DND-41 (cell line): Measurements from ENCODE around the gene DYNC1H1.

Source experiments
- ATAC-seq: fragments of 200-7000 bp; cut with Tn5 transposase; 3 replicates; pipeline ENCODE4 v1.9.1; 2021; ENCODE audit warnings: low read depth; ENCODE audit not compliant: insufficient read depth
- DNase-seq: peaks from one replicate; pipeline ENCODE4 v3.0.0-alpha.2; 2020
- H2AFZ ChIP-seq: 2 replicates; pipeline ENCODE4 v1.6.0; 2012; ENCODE audit warnings: low read depth, low read length
- H3K27ac ChIP-seq: 2 replicates; pipeline ENCODE4 v1.5.1; 2012; ENCODE audit warnings: low read length, inconsistent platforms
- H3K27me3 ChIP-seq: fragments of 200-600 bp; sonication (generic); 2 replicates; pipeline ENCODE4 v1.6.0; 2012; ENCODE audit warnings: low read length, mild to moderate bottlenecking, inconsistent platforms; ENCODE audit not compliant: insufficient read depth, poor library complexity
- H3K36me3 ChIP-seq: 2 replicates; pipeline ENCODE4 v1.5.1; 2012; ENCODE audit warnings: low read length, inconsistent platforms; ENCODE audit not compliant: insufficient read depth
- H3K4me1 ChIP-seq: 2 replicates; pipeline ENCODE4 v1.5.1; 2012; ENCODE audit warnings: mild to moderate bottlenecking, low read length; ENCODE audit not compliant: insufficient read depth
- H3K4me2 ChIP-seq: 2 replicates; pipeline ENCODE4 v1.6.0; 2012; ENCODE audit warnings: mild to moderate bottlenecking, moderate library complexity, low read length, inconsistent platforms; ENCODE audit not compliant: insufficient read depth
- H3K4me3 ChIP-seq, 2 experiments: fragments of 200-600 bp in 1 of 2; shearing (Covaris generic) in 1 of 2; 2 replicates each; pipeline ENCODE4 v1.5.1; 2012 to 2016; ENCODE audit warnings: inconsistent platforms in 2 of 2, low read length in 2 of 2, mild to moderate bottlenecking in 2 of 2, low read depth in 1 of 2, moderate library complexity in 1 of 2
- H3K79me2 ChIP-seq: 2 replicates; pipeline ENCODE4 v1.6.0; 2012; ENCODE audit warnings: low read length, inconsistent platforms; ENCODE audit not compliant: insufficient read depth
- H3K9ac ChIP-seq: 2 replicates; pipeline ENCODE4 v1.6.0; 2012; ENCODE audit warnings: low read depth, mild to moderate bottlenecking, inconsistent platforms, low read length, moderate library complexity
- H3K9me3 ChIP-seq: 2 replicates; pipeline ENCODE4 v1.5.1; 2012; ENCODE audit warnings: low read length, moderate library complexity, mild to moderate bottlenecking, inconsistent platforms; ENCODE audit not compliant: insufficient read depth, severe bottlenecking
- H4K20me1 ChIP-seq: 2 replicates; pipeline ENCODE4 v1.6.0; 2012; ENCODE audit warnings: low read length; ENCODE audit not compliant: insufficient read depth
- EZH2 ChIP-seq: IDR thresholded peaks from 3 replicates; pipeline ENCODE4 v1.6.1; 2012; ENCODE audit warnings: borderline replicate concordance, low read depth, mild to moderate bottlenecking, moderate library complexity, low read length, inconsistent platforms; ENCODE audit not compliant: severe bottlenecking
- TF ChIP-seq, protein P1 (sequence below): IDR thresholded peaks from 2 replicates; pipeline ENCODE4 v1.5.1; 2012; ENCODE audit warnings: borderline replicate concordance, low read length, moderate library complexity, mild to moderate bottlenecking; ENCODE audit not compliant: poor library complexity, severe bottlenecking; ENCODE audit errors: extremely low read depth

DYNC1H1 gene

DNA sequence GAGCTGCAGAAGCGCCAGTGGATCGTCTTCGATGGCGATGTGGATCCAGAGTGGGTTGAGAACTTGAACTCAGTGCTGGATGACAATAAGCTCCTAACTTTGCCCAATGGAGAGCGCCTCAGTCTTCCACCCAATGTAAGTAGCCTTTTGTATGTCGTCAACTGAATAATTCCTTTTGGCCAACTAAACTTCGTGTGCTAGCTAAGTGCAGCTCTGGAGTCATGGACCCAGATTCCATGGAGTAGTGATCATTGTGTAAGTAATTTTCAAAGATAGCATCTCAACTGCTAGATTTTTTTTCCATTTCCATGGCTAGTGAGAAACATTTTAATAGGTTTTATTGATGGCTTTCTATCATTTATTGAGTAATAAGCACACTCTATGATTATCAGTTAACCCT, 48.0 kb downstream of the DYNC1H1 start:
- ATAC-seq (no peak), DNase-seq (no peak)
- Histone ChIP-seq H4K20me1 (no peaks in the 10 kb centered on the region; the same call in 1 of the 2 replicates), H3K4me2 (no peak overlapping the region), H3K9me3 (no peaks in the 10 kb centered on the region), H3K9ac (no peak overlapping the region), H3K79me2 (no peaks in the 10 kb centered on the region), H3K27ac (no peak overlapping the region), H3K27me3 (no peaks in the 10 kb centered on the region), H3K4me3 (no peak overlapping the region), H2AFZ (no peak overlapping the region), H3K4me1 (no peaks in the 10 kb centered on the region), H3K36me3 (peaks cover 98% of the 10 kb centered on the region)
- TF ChIP-seq, protein P1, sequence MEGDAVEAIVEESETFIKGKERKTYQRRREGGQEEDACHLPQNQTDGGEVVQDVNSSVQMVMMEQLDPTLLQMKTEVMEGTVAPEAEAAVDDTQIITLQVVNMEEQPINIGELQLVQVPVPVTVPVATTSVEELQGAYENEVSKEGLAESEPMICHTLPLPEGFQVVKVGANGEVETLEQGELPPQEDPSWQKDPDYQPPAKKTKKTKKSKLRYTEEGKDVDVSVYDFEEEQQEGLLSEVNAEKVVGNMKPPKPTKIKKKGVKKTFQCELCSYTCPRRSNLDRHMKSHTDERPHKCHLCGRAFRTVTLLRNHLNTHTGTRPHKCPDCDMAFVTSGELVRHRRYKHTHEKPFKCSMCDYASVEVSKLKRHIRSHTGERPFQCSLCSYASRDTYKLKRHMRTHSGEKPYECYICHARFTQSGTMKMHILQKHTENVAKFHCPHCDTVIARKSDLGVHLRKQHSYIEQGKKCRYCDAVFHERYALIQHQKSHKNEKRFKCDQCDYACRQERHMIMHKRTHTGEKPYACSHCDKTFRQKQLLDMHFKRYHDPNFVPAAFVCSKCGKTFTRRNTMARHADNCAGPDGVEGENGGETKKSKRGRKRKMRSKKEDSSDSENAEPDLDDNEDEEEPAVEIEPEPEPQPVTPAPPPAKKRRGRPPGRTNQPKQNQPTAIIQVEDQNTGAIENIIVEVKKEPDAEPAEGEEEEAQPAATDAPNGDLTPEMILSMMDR = no peak
- no peak for TF ChIP-seq EZH2

DNA sequence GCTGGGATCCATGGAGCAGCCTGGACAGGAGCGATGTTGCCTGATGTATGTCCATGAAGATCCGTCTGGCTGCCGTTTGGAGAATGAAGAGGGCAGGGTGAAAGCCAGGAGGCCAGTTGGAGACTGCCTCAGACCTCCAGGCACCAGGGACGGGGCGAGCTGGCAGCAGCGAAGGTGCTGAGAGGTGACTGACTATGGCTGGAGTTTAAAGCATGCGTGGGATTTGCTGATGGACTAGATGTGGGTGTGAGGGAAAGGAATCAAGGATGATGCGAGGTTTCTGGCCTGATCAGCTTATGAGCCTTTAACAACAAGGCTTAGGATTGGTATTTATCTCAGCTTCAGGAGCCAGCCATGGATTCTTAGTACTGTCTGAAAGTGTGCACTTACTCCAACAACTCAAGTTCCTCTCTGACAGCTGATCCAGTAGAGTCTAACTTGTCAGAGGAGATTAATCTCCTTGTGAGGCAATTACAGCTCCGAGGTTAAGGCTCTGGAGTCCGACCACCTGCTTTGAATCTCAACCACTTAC, 49.4 kb downstream of the DYNC1H1 start:
- DNase-seq (no peak), ATAC-seq (no peak)
- no peak overlapping the region for H2AFZ ChIP-seq
- no peaks in the 10 kb centered on the region for H3K79me2 ChIP-seq
- H3K9me3 ChIP-seq = no peaks in the 10 kb centered on the region
- no peak for TF ChIP-seq EZH2
- TF ChIP-seq, protein P1 = no peak
- no peaks in the 10 kb centered on the region; the same call in 1 of the 2 replicates for H4K20me1 ChIP-seq
- no peak overlapping the region for H3K4me2 ChIP-seq
- H3K36me3 ChIP-seq = peaks cover 96% of the 10 kb centered on the region
- H3K27ac ChIP-seq = no peak overlapping the region
- H3K4me1 ChIP-seq = no peaks in the 10 kb centered on the region
- H3K9ac ChIP-seq = no peak overlapping the region
- no peaks in the 10 kb centered on the region for H3K27me3 ChIP-seq
- no peak overlapping the region for H3K4me3 ChIP-seq

DNA sequence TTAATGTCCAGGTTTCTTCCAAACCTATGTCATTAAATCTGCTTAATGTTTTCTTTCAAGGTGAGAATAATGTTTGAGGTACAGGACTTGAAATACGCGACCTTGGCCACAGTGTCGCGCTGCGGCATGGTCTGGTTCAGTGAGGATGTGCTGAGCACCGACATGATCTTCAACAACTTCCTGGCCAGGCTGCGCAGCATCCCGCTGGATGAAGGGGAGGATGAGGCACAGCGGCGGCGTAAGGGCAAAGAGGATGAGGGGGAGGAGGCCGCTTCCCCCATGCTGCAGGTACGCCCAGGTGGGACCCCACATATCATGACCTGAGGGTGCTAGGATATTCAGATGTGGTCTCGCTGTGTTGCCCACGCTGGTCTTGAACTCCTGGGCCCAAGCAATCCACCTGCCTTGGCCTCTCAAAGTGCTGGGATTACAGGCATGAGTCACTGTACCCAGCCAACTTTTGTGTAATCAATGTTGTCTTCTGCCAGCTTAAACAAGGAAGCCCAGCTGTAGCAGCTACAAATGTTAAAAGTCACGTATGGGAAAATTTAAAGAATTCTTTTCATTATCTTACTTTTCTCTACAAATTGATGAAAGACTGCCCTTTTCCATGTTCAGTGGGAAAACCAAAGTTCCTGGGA, 50.8 kb downstream of the DYNC1H1 start:
- no peak overlapping the region for H2AFZ ChIP-seq
- H3K4me2 ChIP-seq = no peak overlapping the region
- peaks cover 96% of the 10 kb centered on the region for H3K36me3 ChIP-seq
- no peaks in the 10 kb centered on the region; the same call in 1 of the 2 replicates for H4K20me1 ChIP-seq
- H3K79me2 ChIP-seq = no peaks in the 10 kb centered on the region
- no peak overlapping the region for H3K4me3 ChIP-seq
- no peak for TF ChIP-seq EZH2
- TF ChIP-seq, protein P1 = no peak
- ATAC-seq = no peak
- DNase-seq = no peak
- H3K27ac ChIP-seq = no peak overlapping the region
- no peaks in the 10 kb centered on the region for H3K27me3 ChIP-seq
- no peak overlapping the region for H3K9ac ChIP-seq
- H3K4me1 ChIP-seq = no peaks in the 10 kb centered on the region
- H3K9me3 ChIP-seq = no peaks in the 10 kb centered on the region

DNA sequence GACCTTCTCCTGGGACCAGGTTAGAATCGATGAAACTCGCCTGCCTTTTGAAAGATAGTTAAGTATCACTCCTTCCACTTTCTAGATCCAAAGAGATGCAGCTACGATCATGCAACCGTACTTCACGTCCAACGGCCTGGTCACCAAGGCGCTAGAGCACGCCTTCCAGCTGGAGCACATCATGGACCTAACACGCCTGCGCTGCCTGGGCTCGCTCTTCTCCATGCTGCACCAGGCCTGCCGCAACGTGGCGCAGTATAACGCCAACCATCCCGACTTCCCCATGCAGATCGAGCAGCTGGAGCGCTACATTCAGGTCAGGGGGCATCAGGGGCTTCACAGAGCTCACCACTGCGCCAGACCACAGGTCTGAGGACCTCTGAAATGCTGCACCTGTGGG, 51.4 kb downstream of the DYNC1H1 start:
- Histone ChIP-seq H2AFZ (no peak overlapping the region), H3K9me3 (no peaks in the 10 kb centered on the region), H3K79me2 (no peaks in the 10 kb centered on the region), H4K20me1 (no peaks in the 10 kb centered on the region), H3K9ac (no peak overlapping the region), H3K27ac (no peak overlapping the region), H3K4me3 (no peak overlapping the region), H3K27me3 (no peaks in the 10 kb centered on the region), H3K4me2 (no peak overlapping the region), H3K36me3 (peaks cover 96% of the 10 kb centered on the region), H3K4me1 (no peaks in the 10 kb centered on the region)
- ATAC-seq (no peak), DNase-seq (no peak)
- TF ChIP-seq EZH2 = no peak
- TF ChIP-seq, protein P1 = no peak
